Right atrium auricular region (tissue), 2 donors: ENCODE data around the gene KCND3. TPM values are rescaled to one million over a fixed set of nuclear protein-coding genes. Genes with fewer than 3 reads are reported as not detected.
A peak's percentile ranks its signal among the peaks of the same experiment; 100 is the strongest.

ENCODE experiments used
- DNase-seq: peaks from one replicate; pipeline ENCODE4 v3.0.0-alpha.2; 2019; ENCODE audit warnings: low spot score
- H3K27ac ChIP-seq, 2 donors: fragments of 200-600 bp; sonication (generic); 1 replicate in 1 of 2; 2 replicates in 1 of 2; pipeline ENCODE4 v1.5.1; 2016 to 2019
- H3K27me3 ChIP-seq, 2 donors: fragments of 200-600 bp; sonication (generic); one replicate each; pipeline versions ENCODE4 v1.5.1 to v1.6.0; 2017 to 2019
- H3K36me3 ChIP-seq: fragments of 200-600 bp; sonication (generic); one replicate; pipeline ENCODE4 v1.5.1; 2016
- H3K4me1 ChIP-seq, 2 donors: fragments of 200-600 bp; sonication (generic); one replicate each; pipeline versions ENCODE4 v1.5.1 to v1.6.0; 2017 to 2019
- H3K4me3 ChIP-seq, 2 donors: fragments of 200-600 bp; sonication (generic); 1 replicate in 1 of 2; 2 replicates in 1 of 2; pipeline ENCODE4 v1.5.1; 2017 to 2019; ENCODE audit warnings: mild to moderate bottlenecking in 1 of 2, moderate library complexity in 1 of 2
- H3K9me3 ChIP-seq, 2 donors: fragments of 200-600 bp; sonication (generic); one replicate each; pipeline ENCODE4 v1.5.1; 2019
- CTCF ChIP-seq, 2 donors: fragments of 200-600 bp; sonication (generic); IDR thresholded peaks; one replicate each; pipeline ENCODE4 v1.5.1; 2019; ENCODE audit warnings: antibody characterized with exemption in 2 of 2
- total RNA-seq, 2 donors: library from RNA; depleted of rRNA; stranded (reverse); fragments of >200 nt; gene quantifications; one replicate each; pipeline ENCODE4 v1.1.0, GENCODE V29; 2016

Gene KCND3
- total RNA-seq, 2 donors from 2014 or later: 19.6 to 24.9 TPM

GRCh38 chr1:111904478-111905218 is 84.8 kb downstream of the KCND3 start:
- peak overlapping the region; percentile 72 to 84 for H3K27ac ChIP-seq
- DNase-seq: no peak
- H3K9me3 ChIP-seq: no peaks in the 10 kb centered on the region
- H3K36me3 ChIP-seq: no peaks in the 10 kb centered on the region
- TF ChIP-seq CTCF (IDR thresholded peaks at IDR 0.05): no peak
- no peaks in the 10 kb centered on the region for H3K27me3 ChIP-seq
- H3K4me3 ChIP-seq: no peak overlapping the region
- peaks cover 0 to 31% of the 10 kb centered on the region in 2 donors for H3K4me1 ChIP-seq

- Histone ChIP-seq H3K4me1 (peaks cover 0 to 27% of the 10 kb centered on the region in 2 donors), H3K9me3 (no peaks in the 10 kb centered on the region), H3K27ac (peak overlapping the region; percentile 72 to 84), H3K27me3 (no peaks in the 10 kb centered on the region), H3K4me3 (no peak overlapping the region), H3K36me3 (no peaks in the 10 kb centered on the region)
- no peak for TF ChIP-seq CTCF (IDR thresholded peaks at IDR 0.05)
- DNase-seq: no peak
These were observed 85.5 kb downstream of the KCND3 start for GRCh38 chr1:111903871-111904449.

GRCh38 chr1:111903148-111903870 is 86.2 kb downstream of the KCND3 start:
- Histone ChIP-seq H3K27ac (peak overlapping the region; percentile 72 to 84), H3K4me1 (peaks cover 0 to 25% of the 10 kb centered on the region in 2 donors), H3K27me3 (no peaks in the 10 kb centered on the region), H3K9me3 (no peaks in the 10 kb centered on the region), H3K4me3 (no peak overlapping the region), H3K36me3 (no peaks in the 10 kb centered on the region)
- no peak for TF ChIP-seq CTCF (IDR thresholded peaks at IDR 0.05)
- no peak for DNase-seq

GRCh38 chr1:111895469-111895868 is 94.0 kb downstream of the KCND3 start:
- Histone ChIP-seq H3K4me3 (no peak overlapping the region), H3K27ac (no peak overlapping the region), H3K9me3 (no peaks in the 10 kb centered on the region), H3K27me3 (no peaks in the 10 kb centered on the region), H3K4me1 (no peaks in the 10 kb centered on the region), H3K36me3 (no peaks in the 10 kb centered on the region)
- no peak for DNase-seq
- no peak for TF ChIP-seq CTCF (IDR thresholded peaks at IDR 0.05)

- DNase-seq: no peak
- no peaks in the 10 kb centered on the region for H3K36me3 ChIP-seq
- no peak for TF ChIP-seq CTCF (IDR thresholded peaks at IDR 0.05)
- no peaks in the 10 kb centered on the region for H3K27me3 ChIP-seq
- H3K27ac ChIP-seq: no peak overlapping the region
- no peaks in the 10 kb centered on the region for H3K9me3 ChIP-seq
- no peak overlapping the region for H3K4me3 ChIP-seq
- H3K4me1 ChIP-seq: no peaks in the 10 kb centered on the region
These were observed 94.5 kb downstream of the KCND3 start for GRCh38 chr1:111895017-111895416.
